Activated naive CD4-positive, alpha-beta T cell treated with anti-CD3 and anti-CD28 coated beads, Interleukin-2, amount 50 U/mL, for 72 hours (primary cell): ENCODE measurements around the gene NMB. TPM values are rescaled to one million over a fixed set of nuclear protein-coding genes. Genes with fewer than 3 reads are reported as not detected.
"Not testable (repeated sequence)": the region's sequence is repeated elsewhere in the genome, so short reads cannot be mapped to it uniquely, and the experiment has no call there.

Experiments used
- ATAC-seq, 2 donors: fragments of 150-1000 bp; cut with Tn5 transposase; 2 replicates each; pipeline ENCODE4 v1.10.0; 2021; ENCODE audit warnings: mild to moderate bottlenecking in 2 of 2, moderate library complexity in 2 of 2
- DNase-seq, 2 donors: peaks; one replicate each; pipeline ENCODE4 v3.0.0; 2021 to 2022; ENCODE audit warnings: low spot score in 2 of 2
- H3K27ac Mint-ChIP-seq, 2 donors: one replicate each; pipeline ENCODE4 v1.8.0; 2022; ENCODE audit warnings: mild to moderate bottlenecking in 2 of 2, mixed read lengths in 2 of 2
- H3K36me3 Mint-ChIP-seq, 2 donors: one replicate each; pipeline ENCODE4 v1.8.0; 2022; ENCODE audit warnings: mixed read lengths in 2 of 2
- H3K9me3 Mint-ChIP-seq, 2 donors: one replicate each; pipeline ENCODE4 v1.8.0; 2022; ENCODE audit warnings: mixed read lengths in 2 of 2
- total RNA-seq, 2 donors: library from RNA; stranded (reverse); gene quantifications; one replicate each; pipeline ENCODE4 v1.2.3, GENCODE V29; 2022

NMB gene
- total RNA-seq, 2 donors from 2014 or later = 1.9 to 9.4 TPM

DNA sequence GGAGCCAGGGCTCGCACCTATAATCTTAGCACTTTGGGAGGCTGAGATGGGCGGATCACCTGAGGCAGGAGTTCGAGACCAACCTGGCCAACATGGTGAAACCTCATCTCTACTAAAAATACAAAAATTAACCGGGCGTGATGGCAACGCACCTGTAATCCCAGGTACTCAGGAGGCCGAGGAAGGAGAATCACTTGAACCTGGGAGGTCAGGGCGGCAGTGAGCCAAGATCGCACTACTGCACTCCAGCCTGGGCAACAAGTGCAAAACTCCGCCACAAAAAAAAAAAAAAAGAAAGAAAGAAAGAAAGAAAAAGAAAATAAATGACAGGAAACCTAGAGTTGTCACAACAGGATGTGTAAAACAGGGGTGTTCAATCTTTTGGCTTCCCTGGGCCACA, 3.0 kb upstream of the NMB start:
- DNase-seq (no peak), ATAC-seq (no peak)
- H3K36me3 Mint-ChIP-seq = no peaks in the 10 kb centered on the region
- H3K27ac Mint-ChIP-seq = no peak overlapping the region
- H3K9me3 Mint-ChIP-seq = no peaks in the 10 kb centered on the region

DNA sequence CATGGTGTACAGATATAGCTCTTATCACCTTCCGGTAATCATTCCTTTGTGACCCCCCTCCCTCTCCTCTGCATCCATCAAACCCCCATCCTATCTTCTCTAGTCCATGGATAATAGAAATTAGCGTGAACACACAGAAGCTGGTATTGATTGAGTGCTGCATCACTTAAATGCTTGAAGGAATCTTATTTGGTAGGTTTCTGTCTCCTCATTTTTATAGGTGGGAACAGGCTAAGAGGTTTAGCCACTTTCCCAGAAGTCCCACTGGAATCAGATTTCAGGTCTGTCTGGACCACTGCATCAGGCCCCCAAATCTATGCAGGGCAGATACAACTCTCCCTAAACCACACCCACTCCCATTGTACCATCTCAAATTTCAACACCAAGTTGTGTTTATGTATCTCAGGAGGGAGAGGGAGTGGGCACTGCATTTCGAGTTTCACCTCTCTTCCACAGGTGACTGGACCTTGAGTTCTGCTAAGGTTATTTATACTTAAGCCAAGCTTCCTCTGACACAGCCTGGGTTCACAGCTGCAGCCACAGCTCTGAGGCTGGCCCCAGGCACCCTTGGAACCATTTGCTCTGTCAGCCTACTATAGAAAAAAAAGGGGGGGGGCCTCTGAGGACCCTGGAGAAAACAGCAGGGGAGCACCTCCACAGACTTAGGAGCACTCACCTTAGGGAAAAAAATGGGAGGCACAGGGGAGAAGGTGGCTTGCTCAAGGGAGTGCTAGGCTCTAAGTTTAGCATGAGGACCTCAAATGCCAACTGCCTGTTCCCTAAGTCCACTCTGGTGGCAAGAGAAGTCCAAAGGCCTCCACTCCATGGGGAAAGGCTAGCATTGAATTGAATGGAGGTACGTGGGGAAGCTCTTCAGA, 2.1 kb upstream of the NMB start:
- no peaks in the 10 kb centered on the region for H3K9me3 Mint-ChIP-seq
- no peak overlapping the region for H3K27ac Mint-ChIP-seq
- H3K36me3 Mint-ChIP-seq = no peaks in the 10 kb centered on the region
- ATAC-seq (no peak), DNase-seq (no peak)

DNA sequence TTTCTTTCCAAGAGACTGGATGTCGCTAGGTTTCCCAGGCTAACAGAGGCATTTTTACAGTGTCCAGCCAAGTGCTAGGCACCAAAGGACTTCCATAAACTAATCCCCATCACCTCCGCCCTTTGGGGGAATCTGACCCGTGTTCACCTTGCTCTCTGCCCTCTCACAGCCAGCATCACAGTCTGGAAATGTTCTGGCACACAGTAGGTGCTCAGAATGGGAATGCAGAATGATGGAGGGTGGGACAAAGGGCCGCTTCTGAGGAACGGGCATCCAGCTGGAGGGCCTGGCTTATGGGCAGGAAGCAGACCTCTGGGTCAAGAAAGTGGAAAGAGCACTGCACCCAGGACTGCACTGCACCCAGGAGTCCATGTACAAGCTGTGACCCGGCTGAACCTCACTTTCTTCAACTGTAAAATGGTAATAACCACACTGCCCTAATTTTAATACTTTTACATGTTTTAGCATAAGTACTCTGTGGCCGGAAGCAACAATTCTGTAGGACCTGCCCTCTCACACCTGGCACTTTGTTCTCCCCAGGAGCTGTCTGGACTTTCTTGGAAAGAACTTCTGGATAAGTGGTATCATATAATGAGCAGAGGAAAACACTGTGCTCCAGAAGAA, 901 bp upstream of the NMB start:
- DNase-seq = no peak
- H3K27ac Mint-ChIP-seq = peak overlapping the region; percentile 72 to 92
- no peak for ATAC-seq
- H3K36me3 Mint-ChIP-seq = no peaks in the 10 kb centered on the region
- H3K9me3 Mint-ChIP-seq = no peaks in the 10 kb centered on the region

DNA sequence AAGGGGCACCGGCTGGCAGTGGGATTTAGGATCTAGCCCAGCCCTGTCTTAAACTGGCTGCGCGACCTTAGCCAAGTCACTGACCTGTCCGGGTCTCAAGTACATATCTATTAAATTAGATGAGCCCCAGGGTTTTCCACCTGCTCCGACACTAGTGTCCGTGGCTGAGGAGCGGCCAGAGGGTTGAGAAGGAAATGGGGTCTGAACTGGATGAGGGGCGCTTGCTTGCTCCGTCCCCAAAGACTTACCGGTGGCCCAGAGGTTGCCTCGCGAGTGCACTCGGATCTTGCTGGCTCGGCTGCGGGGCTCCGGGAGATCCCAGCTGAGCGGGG, 285 bp downstream of the NMB start:
- Mint-ChIP-seq H3K27ac (peak overlapping the region in 1 of 2 donors; percentile 15), H3K36me3 (no peaks in the 10 kb centered on the region), H3K9me3 (no peaks in the 10 kb centered on the region)
- ATAC-seq (no peak), DNase-seq (no peak)

DNA sequence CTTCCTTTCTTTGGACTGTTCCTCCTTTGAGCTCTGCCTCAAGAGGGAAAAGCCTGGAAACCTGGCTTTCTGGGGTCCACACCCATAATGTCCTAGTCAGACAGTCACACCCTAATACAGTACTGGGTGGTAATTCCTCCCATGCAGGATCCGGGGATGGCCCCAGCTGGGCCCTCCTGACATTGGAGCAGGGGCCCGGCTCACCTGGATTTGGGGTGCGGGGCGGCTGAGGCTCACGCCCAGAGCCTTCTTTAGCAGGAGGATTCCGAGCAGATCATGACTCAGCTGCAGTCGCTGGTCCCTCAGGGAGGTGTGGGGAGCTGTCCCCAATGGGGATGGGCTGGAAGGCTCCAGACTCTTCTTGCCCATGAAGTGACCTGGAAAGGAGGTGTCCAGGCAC, 1.0 kb downstream of the NMB start:
- DNase-seq (no peak), ATAC-seq (no peak)
- H3K9me3 Mint-ChIP-seq = no peaks in the 10 kb centered on the region
- H3K27ac Mint-ChIP-seq = no peak overlapping the region
- peaks cover 6% of the 10 kb centered on the region in 2 donors for H3K36me3 Mint-ChIP-seq

DNA sequence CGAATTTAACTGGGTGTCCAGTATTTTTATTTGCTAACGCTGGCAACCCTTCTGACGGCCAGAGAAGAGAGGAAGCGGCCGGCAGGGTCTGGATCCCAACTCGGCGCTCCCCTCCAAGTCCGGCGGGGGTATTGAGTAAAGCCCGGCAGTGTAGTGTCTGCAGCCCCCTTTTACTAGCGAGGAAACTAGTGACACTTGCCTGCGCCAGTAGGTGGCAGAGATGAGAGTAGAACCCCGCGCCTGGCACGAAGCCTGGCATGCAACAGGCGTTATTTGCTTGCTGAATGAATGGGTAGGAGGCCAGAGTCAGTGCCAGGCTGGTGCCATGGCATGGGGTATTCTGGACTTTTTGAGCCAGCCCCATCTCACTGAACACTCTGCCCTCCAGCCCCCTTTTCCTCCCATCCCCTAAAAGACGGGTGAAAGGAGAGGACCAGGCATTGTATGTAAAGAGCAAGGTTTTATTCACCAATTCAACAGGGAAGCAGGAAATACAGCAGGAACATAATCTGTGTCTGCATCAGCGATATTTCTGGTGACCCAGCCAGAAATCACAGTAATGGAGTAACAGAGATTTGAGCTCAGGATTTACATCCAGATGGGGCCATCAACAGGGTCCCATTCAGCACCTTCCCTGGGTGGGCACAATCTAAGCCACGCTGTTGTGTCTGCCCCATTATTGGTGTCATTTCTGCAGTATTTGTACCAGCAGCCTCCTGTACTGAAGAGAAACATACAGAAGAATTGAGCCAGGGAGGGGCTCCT, 3.1 kb downstream of the NMB start:
- H3K27ac Mint-ChIP-seq = peak overlapping the region in 1 of 2 donors; percentile 89
- H3K36me3 Mint-ChIP-seq = peaks cover 10 to 14% of the 10 kb centered on the region in 2 donors
- DNase-seq (peak; percentile 72 to 77), ATAC-seq (peak; percentile 38 to 55)
- H3K9me3 Mint-ChIP-seq = no peaks in the 10 kb centered on the region

DNA sequence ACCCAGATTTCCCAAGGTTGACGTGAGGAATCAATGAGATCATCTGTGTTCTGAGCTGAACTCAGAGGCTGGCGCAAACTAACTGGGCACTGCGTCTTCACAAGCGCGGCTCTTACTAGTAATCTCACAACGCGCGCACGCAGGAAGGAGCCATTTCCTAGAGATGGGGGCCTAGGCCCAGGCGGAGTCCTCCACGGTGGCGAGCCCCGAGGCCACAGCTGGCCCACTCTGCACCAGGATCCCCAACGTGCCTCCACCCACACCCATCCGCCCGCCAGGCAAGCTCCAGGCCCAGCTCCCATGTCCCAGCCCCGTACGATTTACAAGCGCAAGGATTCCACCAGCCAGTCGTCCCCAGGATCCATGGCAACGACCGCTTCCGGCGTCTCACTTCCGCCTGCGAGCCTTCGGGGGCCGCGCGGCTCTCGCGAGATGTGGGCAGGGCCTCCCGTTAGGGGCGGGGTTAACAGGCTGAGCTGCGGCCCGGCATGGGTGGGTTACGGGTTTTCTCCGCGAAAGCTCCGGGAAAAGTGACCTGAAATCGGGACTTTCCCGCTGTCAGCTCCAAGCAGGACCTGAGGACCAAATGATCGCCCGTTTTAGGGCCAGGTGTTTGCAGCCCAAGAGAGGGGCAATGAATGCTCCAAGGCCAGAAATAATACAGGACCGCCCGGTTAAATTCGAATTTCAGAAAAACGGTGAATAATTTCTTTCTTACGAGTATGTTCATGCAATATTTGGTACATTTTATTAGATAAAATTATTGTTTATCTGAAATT, 3.9 kb downstream of the NMB start, which contains the start of gene WDR73:
Gene WDR73 (minus strand): TSS at position 374 of the 779 bp plus-strand sequence. CDS start 9 bp downstream, at position 365.
- Mint-ChIP-seq H3K27ac (peak within 1 kb of the TSS; percentile 89 to 97), H3K36me3 (peaks cover 10 to 17% of the 10 kb centered on the region in 2 donors), H3K9me3 (no peaks in the 10 kb centered on the region)
- ATAC-seq (peak; percentile 86 to 87), DNase-seq (peak; percentile 97 to 98)

DNA sequence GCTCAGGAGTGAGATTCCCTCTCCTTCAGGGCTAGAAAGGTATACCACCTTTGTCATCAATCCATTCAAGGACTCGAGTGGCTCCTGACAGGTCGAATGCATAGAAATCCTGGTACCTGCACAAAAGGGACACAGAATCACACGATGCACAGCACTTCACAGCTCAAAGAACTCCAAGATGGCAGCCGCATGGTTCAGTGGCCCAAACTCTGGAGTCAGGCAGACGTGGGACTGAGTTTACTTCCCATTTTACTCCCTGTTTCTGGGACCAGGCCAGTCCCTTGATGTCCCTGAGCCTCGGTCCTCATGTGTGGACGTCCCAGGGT, 4.5 kb downstream of the NMB start:
- no peak for ATAC-seq
- peak overlapping the region; percentile 89 to 97 for H3K27ac Mint-ChIP-seq
- DNase-seq = no peak
- H3K9me3 Mint-ChIP-seq = no peaks in the 10 kb centered on the region
- peaks cover 10 to 21% of the 10 kb centered on the region in 2 donors for H3K36me3 Mint-ChIP-seq

DNA sequence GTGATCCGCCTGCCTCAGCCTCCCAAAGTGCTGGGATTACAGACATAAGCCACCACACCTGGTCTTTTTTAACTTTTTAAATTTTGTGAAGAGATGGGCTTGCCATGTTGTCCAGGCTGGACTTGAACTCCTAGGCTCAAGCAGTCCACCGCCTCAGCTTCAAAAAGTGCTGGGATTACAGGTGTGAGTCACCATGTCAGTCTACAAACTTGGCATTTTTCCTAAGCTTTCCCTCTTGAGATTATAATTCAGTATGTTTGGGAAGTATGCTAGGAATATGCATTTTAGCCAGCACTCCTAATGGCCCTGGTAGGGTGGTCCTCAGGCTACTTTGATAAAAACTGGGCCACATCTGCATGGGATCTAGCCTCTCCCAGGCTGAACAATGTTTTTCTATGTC, 8.3 kb downstream of the NMB start:
- no peaks in the 10 kb centered on the region for H3K9me3 Mint-ChIP-seq
- ATAC-seq (no peak), DNase-seq (no peak)
- peak overlapping the region in 1 of 2 donors; percentile 14 for H3K27ac Mint-ChIP-seq
- H3K36me3 Mint-ChIP-seq = peaks cover 13 to 26% of the 10 kb centered on the region in 2 donors

DNA sequence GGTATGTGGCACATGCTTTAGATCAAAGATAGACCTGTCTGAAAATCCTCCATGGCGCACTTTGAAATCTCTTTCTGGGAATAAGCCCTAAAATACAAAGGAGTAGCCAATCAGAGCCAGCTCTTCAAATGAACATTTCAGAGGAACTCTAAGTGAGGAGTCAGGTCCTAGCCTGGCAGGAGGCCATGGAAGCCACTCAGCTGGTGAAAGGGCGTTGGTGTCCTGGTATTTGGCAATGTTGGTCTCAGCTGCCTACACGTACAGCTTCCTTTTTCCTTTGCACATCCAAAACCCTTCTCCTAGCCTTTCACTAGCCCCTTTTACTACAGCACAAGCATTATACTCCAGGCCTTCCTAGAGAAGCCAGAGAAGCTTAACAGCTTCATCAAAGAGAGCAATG, 9.5 kb downstream of the NMB start:
- no peak for ATAC-seq
- Mint-ChIP-seq H3K9me3 (no peaks in the 10 kb centered on the region), H3K27ac (peak overlapping the region; percentile 8 to 94), H3K36me3 (peaks cover 13 to 26% of the 10 kb centered on the region in 2 donors)
- no peak for DNase-seq

DNA sequence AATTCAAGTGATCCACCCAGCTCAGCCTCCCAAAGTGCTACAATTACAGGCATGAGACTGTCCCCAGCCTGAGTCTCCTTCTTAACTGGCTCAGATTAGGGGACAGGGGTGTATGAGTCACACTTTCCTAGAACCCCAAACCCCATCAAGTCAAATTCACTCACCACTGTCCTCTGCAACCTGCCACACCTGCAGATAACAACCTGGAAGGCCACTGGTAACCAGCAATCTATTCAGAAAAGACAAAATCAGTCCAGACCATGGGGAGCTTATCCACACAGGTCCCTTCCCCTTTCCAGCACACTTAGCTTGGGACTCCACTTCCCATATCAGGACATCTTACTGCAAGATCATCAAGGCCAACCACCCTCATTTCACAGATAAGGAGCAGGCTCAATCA, 10.3 kb downstream of the NMB start:
- H3K9me3 Mint-ChIP-seq = no peaks in the 10 kb centered on the region
- DNase-seq (no peak), ATAC-seq (peak in 1 of 2 donors; percentile 35)
- peak overlapping the region; percentile 8 to 94 for H3K27ac Mint-ChIP-seq
- peaks cover 13 to 32% of the 10 kb centered on the region in 2 donors for H3K36me3 Mint-ChIP-seq

DNA sequence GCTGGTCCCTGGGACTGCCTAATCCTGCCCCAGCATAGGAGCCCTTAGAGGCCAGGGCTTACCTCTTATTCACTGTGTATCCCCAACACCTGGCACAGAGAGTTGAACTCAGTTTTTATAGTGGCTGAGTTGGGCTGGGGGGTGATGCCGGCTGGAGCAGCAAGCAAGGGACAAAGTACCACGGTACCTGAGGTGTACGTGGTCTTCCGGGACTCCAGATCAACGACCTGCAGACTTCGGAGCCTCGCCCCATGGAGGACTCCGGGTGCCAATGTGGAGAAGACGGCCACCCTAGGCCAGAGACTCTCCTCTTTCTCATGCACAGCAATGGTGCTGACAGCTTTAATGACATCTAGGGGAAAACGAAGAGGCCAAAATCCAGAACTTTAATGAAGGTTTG, 12.0 kb downstream of the NMB start:
- Mint-ChIP-seq H3K36me3 (peaks cover 4 to 21% of the 10 kb centered on the region in 2 donors), H3K27ac (peak overlapping the region; percentile 34 to 82), H3K9me3 (no peaks in the 10 kb centered on the region)
- DNase-seq (no peak), ATAC-seq (no peak)

DNA sequence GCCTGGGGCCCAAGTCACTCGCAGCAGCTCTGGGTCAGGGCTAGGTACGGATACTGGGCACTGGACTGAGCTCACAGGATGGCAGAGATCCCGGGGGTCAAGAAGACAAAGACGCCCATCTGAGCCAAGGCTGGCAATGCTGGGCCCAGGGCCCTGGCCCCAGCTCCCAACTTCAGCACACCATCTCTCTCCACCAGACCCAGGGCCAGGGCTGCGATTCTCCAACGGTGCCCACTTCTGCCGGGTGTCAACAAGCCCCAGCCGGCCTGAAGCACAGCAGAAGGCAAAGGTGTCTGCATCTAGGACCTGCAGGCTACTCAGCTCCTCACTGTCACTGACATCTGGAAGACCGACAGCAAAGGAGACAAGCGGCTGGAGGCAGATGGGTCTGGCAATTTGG, 12.5 kb downstream of the NMB start:
- Mint-ChIP-seq H3K27ac (peak overlapping the region; percentile 34 to 65), H3K36me3 (peaks cover 4 to 25% of the 10 kb centered on the region in 2 donors), H3K9me3 (no peaks in the 10 kb centered on the region)
- DNase-seq (no peak), ATAC-seq (no peak)

DNA sequence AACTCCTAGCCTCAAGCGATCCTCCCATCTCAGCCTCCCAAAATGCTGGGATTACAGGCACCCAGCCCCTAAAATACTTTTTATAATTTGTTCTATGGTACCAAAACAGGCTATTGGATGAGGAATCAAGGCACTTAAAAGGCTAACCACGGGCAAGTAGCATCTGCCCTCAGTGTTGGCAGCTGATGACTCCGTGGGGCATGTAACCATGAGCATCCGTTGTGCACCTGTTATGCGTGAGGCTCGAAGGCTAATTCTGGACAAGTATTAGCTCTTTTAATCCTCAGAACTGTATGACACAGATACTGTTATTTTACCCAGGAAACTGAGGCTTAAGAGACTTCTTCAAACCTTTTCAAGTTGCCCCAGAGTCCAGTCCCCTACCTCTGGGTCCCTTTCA, 14.2 kb downstream of the NMB start:
- Mint-ChIP-seq H3K9me3 (no peaks in the 10 kb centered on the region), H3K27ac (no peak overlapping the region), H3K36me3 (peaks cover 4 to 33% of the 10 kb centered on the region in 2 donors)
- ATAC-seq (no peak), DNase-seq (no peak)

DNA sequence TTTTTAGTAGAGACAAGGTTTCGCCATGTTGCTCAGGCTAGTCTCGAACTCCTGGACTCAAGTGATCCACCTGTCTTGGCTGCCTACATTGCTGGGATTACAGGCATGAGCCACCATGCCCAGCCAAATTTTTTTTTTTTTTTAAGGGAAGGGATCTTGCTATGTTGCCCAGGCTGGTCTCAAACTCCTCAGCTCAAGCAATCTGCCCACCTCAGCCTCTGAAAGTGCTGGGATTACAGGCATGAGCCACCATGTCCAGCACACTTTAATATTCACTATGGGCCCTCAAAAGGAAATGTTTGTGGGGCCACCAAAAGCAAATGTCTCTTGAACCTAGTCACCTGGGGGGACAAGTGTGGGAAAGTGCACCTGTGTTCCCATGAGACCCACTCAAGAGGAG, 15.4 kb downstream of the NMB start:
- DNase-seq, ATAC-seq, H3K27ac Mint-ChIP-seq, H3K9me3 Mint-ChIP-seq: not testable (repeated sequence)
- H3K36me3 Mint-ChIP-seq = peaks cover 0 to 32% of the 10 kb centered on the region in 2 donors

DNA sequence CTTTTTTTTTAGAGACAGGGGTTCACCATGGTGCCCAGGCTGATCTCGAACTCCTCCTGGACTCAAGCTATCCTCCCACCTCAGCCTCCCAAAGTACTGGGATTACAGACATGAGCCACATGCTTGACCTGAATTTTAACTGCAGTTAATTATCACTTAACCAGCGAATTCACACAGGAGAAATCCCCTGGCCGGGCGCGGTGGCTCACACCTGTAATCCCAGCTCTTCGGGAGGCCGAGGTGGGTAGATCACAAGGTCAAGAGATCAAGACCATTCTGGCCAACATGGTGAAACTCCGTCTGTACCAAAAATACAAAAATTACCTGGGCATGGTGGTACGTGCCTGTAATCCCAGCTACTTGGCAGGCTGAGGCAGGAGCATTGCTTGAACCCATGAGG, 16.1 kb downstream of the NMB start:
- H3K9me3 Mint-ChIP-seq, ATAC-seq, DNase-seq: not testable (repeated sequence)
- Mint-ChIP-seq H3K27ac (peak overlapping the region in 1 of 2 donors; percentile 29), H3K36me3 (peaks cover 0 to 32% of the 10 kb centered on the region in 2 donors)
